SJCRH30 (cell line): ENCODE measurements around the gene ZNF610. TPM values are rescaled to one million over a fixed set of nuclear protein-coding genes. Genes with fewer than 3 reads are reported as not detected.

Experiments
- DNase-seq, 2 experiments: peaks; one replicate each; pipeline ENCODE4 v3.0.0-alpha.2; 2015 to 2020
- H3K27ac ChIP-seq: fragments of 250-450 bp; sonication (Bioruptor Pico); 2 replicates; pipeline ENCODE4 v1.5.1; 2020; ENCODE audit warnings: mild to moderate bottlenecking, moderate library complexity
- H3K27me3 ChIP-seq: fragments of 250-450 bp; sonication (Bioruptor Pico); 2 replicates; pipeline ENCODE4 v1.5.1; 2020; ENCODE audit warnings: mild to moderate bottlenecking, moderate library complexity
- H3K36me3 ChIP-seq: fragments of 250-450 bp; sonication (Bioruptor Pico); 2 replicates; pipeline ENCODE4 v1.5.1; 2020; ENCODE audit warnings: mild to moderate bottlenecking, moderate library complexity
- H3K4me1 ChIP-seq: fragments of 250-450 bp; sonication (Bioruptor Pico); 2 replicates; pipeline ENCODE4 v1.5.1; 2020; ENCODE audit warnings: mild to moderate bottlenecking, moderate library complexity
- H3K4me3 ChIP-seq: fragments of 250-450 bp; sonication (Bioruptor Pico); 2 replicates; pipeline ENCODE4 v1.5.1; 2020; ENCODE audit warnings: mild to moderate bottlenecking, moderate library complexity
- H3K9me3 ChIP-seq: fragments of 250-450 bp; sonication (Bioruptor Pico); replicated peaks from 2 replicates; pipeline ENCODE4 v1.5.1; 2020; ENCODE audit warnings: mild to moderate bottlenecking, moderate library complexity
- total RNA-seq: library from RNA; depleted of rRNA; stranded (reverse); fragments of >200 nt; shearing (Covaris generic); gene quantifications from 2 replicates; pipeline ENCODE4 v1.2.3, GENCODE V29; 2014; rRNA removed

Gene ZNF610
- total RNA-seq, 1 experiment from 2014 or later, result 4.4 TPM

- Histone ChIP-seq H3K36me3 (peaks cover 9% of the 10 kb centered on the region; the same call in 1 of the 2 replicates), H3K27me3 (no peaks in the 10 kb centered on the region), H3K4me1 (no peaks in the 10 kb centered on the region), H3K4me3 (no peak overlapping the region), H3K9me3 (no peaks in the 10 kb centered on the region), H3K27ac (no peak overlapping the region)
- DNase-seq, result no peak
These were observed 9.1 kb downstream of the ZNF610 start for GRCh38 chr19:52345162-52345561.

DNA sequence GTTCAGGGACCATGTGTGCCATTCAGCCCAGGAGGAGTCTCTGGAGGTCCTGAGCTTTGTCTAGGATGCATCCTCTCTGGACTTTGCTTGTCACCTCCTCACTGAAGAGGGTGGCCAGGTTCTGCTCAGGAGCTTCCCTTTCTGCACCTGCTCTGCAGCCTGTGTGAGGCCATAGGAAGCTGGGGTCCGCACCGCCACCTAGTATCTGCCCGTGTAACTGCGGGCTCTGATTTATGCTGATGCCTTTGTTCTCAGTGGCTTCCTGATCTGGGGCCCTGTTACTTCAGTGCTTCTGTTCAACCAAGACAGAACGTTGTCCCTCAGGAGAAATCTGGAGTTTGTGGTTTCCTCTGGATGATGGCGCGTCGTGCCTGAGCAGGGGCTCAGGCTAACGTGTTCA, 15.5 kb downstream of the ZNF610 start:
- no peaks in the 10 kb centered on the region for H3K4me1 ChIP-seq
- H3K27me3 ChIP-seq, result no peaks in the 10 kb centered on the region
- H3K36me3 ChIP-seq, result peaks cover 21% of the 10 kb centered on the region
- no peaks in the 10 kb centered on the region for H3K9me3 ChIP-seq
- peak in 1 of 2 experiments; percentile 14 for DNase-seq
- no peak overlapping the region for H3K4me3 ChIP-seq
- H3K27ac ChIP-seq, result no peak overlapping the region

DNA sequence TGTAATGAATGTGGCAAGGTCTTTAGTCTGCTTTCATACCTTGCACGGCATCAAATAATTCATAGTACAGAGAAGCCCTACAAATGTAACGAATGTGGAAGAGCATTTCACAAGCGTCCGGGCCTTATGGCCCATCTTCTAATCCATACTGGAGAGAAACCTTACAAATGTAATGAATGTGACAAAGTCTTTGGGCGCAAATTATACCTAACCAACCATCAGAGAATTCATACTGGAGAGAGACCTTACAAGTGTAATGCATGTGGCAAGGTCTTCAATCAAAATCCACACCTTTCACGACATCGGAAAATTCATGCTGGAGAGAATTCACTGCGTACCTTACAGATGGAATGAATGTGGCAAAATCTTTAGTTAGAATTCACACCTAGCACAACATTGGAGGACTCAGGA, 30.4 kb downstream of the ZNF610 start:
- no peak overlapping the region for H3K27ac ChIP-seq
- DNase-seq, result no peak
- H3K9me3 ChIP-seq, result peaks cover 25% of the 10 kb centered on the region
- peaks cover 17% of the 10 kb centered on the region for H3K36me3 ChIP-seq
- no peaks in the 10 kb centered on the region for H3K27me3 ChIP-seq
- H3K4me1 ChIP-seq, result no peaks in the 10 kb centered on the region
- no peak overlapping the region for H3K4me3 ChIP-seq

- Histone ChIP-seq H3K27ac (peak within 1 kb of the TSS; percentile 99), H3K4me3 (peak within 1 kb of the TSS; percentile 92), H3K9me3 (peaks cover 25% of the 10 kb centered on the region), H3K4me1 (no peaks in the 10 kb centered on the region), H3K27me3 (no peaks in the 10 kb centered on the region), H3K36me3 (peaks cover 28% of the 10 kb centered on the region)
- DNase-seq, result peak; percentile 95 to 97
These were observed 33.7 kb downstream of the ZNF610 start, which contains the start of gene ZNF880 for GRCh38 chr19:52369559-52370340. Gene ZNF880, plus strand, starts transcription at chr19:52369923. Its CDS starts 43 bp downstream, at chr19:52369966.

- H3K4me3 ChIP-seq, result peak overlapping the region; percentile 92
- no peaks in the 10 kb centered on the region for H3K27me3 ChIP-seq
- H3K9me3 ChIP-seq, result peaks cover 25% of the 10 kb centered on the region
- H3K4me1 ChIP-seq, result no peaks in the 10 kb centered on the region
- H3K27ac ChIP-seq, result peak overlapping the region; percentile 99
- no peak for DNase-seq
- peaks cover 30% of the 10 kb centered on the region for H3K36me3 ChIP-seq
These were observed 34.3 kb downstream of the ZNF610 start for GRCh38 chr19:52370341-52370710.

- DNase-seq, result no peak
- Histone ChIP-seq H3K4me3 (no peak overlapping the region), H3K27ac (no peak overlapping the region), H3K9me3 (peaks cover 7% of the 10 kb centered on the region; the same call in 1 of the 2 replicates), H3K27me3 (no peaks in the 10 kb centered on the region), H3K4me1 (no peaks in the 10 kb centered on the region), H3K36me3 (peaks cover 22% of the 10 kb centered on the region)
These were observed 55.1 kb downstream of the ZNF610 start for GRCh38 chr19:52391135-52391534.

DNA sequence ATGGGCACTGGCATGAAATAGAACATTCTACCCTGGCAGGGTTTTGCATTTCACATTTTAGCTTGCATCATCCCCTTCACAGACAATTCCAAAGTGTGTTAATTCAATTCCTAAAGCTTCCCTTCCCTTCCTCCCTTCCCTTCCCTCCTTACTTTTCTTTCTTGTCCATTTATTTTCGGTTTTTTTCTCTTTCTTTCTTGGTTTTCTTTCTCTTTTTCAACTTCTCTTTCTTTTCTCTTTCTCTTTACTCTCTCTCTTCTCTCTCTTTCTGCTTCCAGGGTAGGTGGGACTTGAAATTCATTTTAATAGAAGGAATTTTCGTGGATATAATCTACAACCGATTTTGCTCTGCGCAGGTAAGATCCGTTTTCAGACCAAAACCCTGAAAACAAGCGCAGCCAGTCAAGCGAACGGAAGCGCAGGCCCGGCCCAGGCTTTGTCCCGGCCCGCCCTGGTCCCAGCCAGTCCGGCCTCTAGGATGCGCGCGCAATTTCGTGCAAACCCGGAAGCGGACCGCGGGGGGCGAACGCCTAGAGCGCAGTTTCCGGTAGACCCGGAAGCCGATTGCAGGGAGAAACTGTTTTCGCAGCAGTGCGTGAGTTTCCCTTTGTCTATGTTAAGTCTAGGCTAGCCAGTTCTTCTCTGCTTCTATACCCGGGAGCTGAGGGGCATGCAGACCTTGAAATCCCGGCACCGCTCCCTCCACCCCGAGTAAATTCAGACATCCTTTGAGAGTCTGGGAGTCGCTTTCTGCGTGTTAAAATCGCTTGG, 61.5 kb downstream of the ZNF610 start, which contains the start of gene ZNF528:
ZNF528 (plus strand) TSS at position 540 of the 771 bp plus-strand sequence. CDS start 4,165 bp downstream, outside the sequence.
- no peaks in the 10 kb centered on the region for H3K27me3 ChIP-seq
- H3K36me3 ChIP-seq, result peaks cover 25% of the 10 kb centered on the region
- H3K4me1 ChIP-seq, result no peaks in the 10 kb centered on the region; the same call in 1 of the 2 replicates
- peak within 1 kb of the TSS; percentile 61 for H3K27ac ChIP-seq
- peak within 1 kb of the TSS; percentile 79 for H3K4me3 ChIP-seq
- peaks cover 3% of the 10 kb centered on the region; the same call in 1 of the 2 replicates for H3K9me3 ChIP-seq
- peak; percentile 95 to 96 for DNase-seq

DNA sequence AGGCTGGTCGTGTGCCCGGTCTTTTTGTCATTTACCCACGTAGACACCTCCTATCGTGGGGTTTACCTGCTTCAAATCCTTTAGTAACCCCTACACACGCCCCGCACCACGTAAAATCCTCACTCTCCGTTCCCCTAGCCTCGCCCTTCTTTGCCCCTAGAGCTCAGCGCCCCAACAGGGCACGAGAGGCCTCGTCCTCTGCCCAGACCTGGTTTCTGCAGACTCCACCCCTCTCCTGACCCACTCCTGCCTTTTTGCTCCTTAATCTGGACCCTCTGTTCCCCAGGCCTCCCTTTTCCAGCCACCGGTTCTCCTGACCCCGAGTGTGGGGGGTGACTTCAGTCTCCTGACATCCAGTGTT, 62.0 kb downstream of the ZNF610 start:
- Histone ChIP-seq H3K4me1 (no peaks in the 10 kb centered on the region; the same call in 1 of the 2 replicates), H3K27ac (peak overlapping the region; percentile 61), H3K36me3 (peaks cover 29% of the 10 kb centered on the region), H3K9me3 (peaks cover 3% of the 10 kb centered on the region; the same call in 1 of the 2 replicates), H3K4me3 (peak overlapping the region; percentile 79), H3K27me3 (no peaks in the 10 kb centered on the region)
- DNase-seq, result peak; percentile 15 to 37

DNA sequence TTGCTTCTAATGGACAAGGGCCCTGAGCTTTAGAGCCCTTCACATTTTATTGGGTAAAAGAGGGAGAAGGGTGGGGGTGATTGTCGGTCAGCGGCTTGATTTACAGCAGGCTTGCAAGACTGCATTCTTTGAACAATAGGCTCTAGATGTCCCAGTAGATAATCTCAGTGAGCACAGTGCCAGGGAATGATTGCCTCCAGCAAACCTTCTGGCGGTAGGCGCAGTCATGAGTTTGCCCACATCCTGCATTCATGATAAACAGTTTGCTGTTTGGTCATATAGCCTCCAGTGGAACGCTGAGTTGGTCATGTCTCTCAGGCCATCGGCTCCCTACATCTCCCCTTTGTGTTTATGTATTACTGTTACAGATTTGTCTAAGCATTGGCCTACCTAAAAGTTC, 74.2 kb downstream of the ZNF610 start:
- H3K27ac ChIP-seq, result no peak overlapping the region
- peaks cover 2% of the 10 kb centered on the region; the same call in 1 of the 2 replicates for H3K9me3 ChIP-seq
- H3K4me3 ChIP-seq, result no peak overlapping the region
- no peaks in the 10 kb centered on the region for H3K27me3 ChIP-seq
- peaks cover 22% of the 10 kb centered on the region for H3K36me3 ChIP-seq
- no peaks in the 10 kb centered on the region for H3K4me1 ChIP-seq
- no peak for DNase-seq

GRCh38 chr19:52415711-52416110, 79.7 kb downstream of the ZNF610 start:
- Histone ChIP-seq H3K27me3 (no peaks in the 10 kb centered on the region), H3K4me1 (no peaks in the 10 kb centered on the region), H3K4me3 (no peak overlapping the region), H3K36me3 (no peaks in the 10 kb centered on the region; the same call in 1 of the 2 replicates), H3K9me3 (peaks cover 15% of the 10 kb centered on the region), H3K27ac (no peak overlapping the region)
- DNase-seq, result no peak

Other genes with a start within 250 kb of the ZNF610 start
- 11.1 and 13.5 TPM in 2 replicates for gene ZNF841, start 240.5 kb upstream of the ZNF610 start, total RNA-seq
- 10.8 and 13.0 TPM in 2 replicates for gene ZNF616, start 196.3 kb upstream of the ZNF610 start, total RNA-seq
- 4.9 and 5.9 TPM in 2 replicates for gene ZNF836, start 164.6 kb upstream of the ZNF610 start, total RNA-seq
- 175 and 190 TPM in 2 replicates for gene PPP2R1A, start 146.2 kb upstream of the ZNF610 start, total RNA-seq
- gene ZNF766, start 66.7 kb upstream of the ZNF610 start, total RNA-seq, result 19.1 and 23.4 TPM in 2 replicates
- 14.6 and 17.3 TPM in 2 replicates for gene ZNF480, start 39.1 kb upstream of the ZNF610 start, total RNA-seq
- gene ZNF880, start 33.7 kb downstream of the ZNF610 start, total RNA-seq, result 18.6 and 19.9 TPM in 2 replicates
- 12.6 and 13.5 TPM in 2 replicates for gene ZNF528, start 61.6 kb downstream of the ZNF610 start, total RNA-seq
- gene ZNF534, start 92.9 kb downstream of the ZNF610 start, total RNA-seq, result 0.04 TPM in 1 of 2 replicates, not detected in the other
- 1.7 and 2.8 TPM in 2 replicates for gene ZNF578, start 117.3 kb downstream of the ZNF610 start, total RNA-seq
- 12.2 and 16.2 TPM in 2 replicates for gene ZNF808, start 191.4 kb downstream of the ZNF610 start, total RNA-seq
- 13.7 and 14.8 TPM in 2 replicates for gene ZNF701, start 234.0 kb downstream of the ZNF610 start, total RNA-seq